ENCODE data around the gene SGPL1. TPM values are rescaled to one million over a fixed set of nuclear protein-coding genes. Genes with fewer than 3 reads are reported as not detected.

SGPL1 gene
- total RNA-seq, 4 donors from 2014 or later: 24.9 to 65.4 (median 61.3) TPM

- DNase-seq: no peak
- Histone ChIP-seq H3K4me3 (no peak overlapping the region), H3K27me3 (no peaks in the 10 kb centered on the region), H3K4me1 (peaks cover 0 to 20% (median 16%) of the 10 kb centered on the region in 4 donors), H3K27ac (no peak overlapping the region), H3K9me3 (no peaks in the 10 kb centered on the region), H3K36me3 (no peaks in the 10 kb centered on the region)
- in situ Hi-C loops (cut with MboI; ENCODE audit: low pct_ligation_motif_present in 1 of 4, low pct_unique_long_range_greater_than_20kb in 1 of 4, low sequenced_read_pairs in 3 of 4) (loop anchor here in 1 of 4 donors (25.0 kb wide), 1 partner anchor 354 kb away; no protein-coding TSS in a partner anchor), intact Hi-C loops (cut with DNase I; ENCODE audit: low total_unique reads) (no loop called here)
- TF ChIP-seq POLR2A (IDR thresholded peaks at IDR 0.05) (no peak), POLR2AphosphoS5 (IDR thresholded peaks at IDR 0.05) (no peak), CTCF (IDR thresholded peaks at IDR 0.05) (no peak), EP300 (IDR thresholded peaks at IDR 0.05; ENCODE audit: low read depth) (no peak)
- 86% methylated on average over 7 of the region's 7 CpGs; no CpG with 5 or more reads in 1 of the 2 donors for WGBS, 2 donors (ENCODE audit: low coverage in 1 of 2)
Observed at GRCh38 chr10:70890917-70891431, 75.2 kb downstream of the SGPL1 start.

- intact Hi-C loops (cut with DNase I; ENCODE audit: low total_unique reads): no loop called here
- no peak overlapping the region for H3K27ac ChIP-seq
- 60 to 100% methylated on average over 1 of the region's 1 CpG for WGBS, 2 donors (ENCODE audit: low coverage in 1 of 2)
- TF ChIP-seq CTCF (IDR thresholded peaks at IDR 0.05): no peak
- no peak for TF ChIP-seq EP300 (IDR thresholded peaks at IDR 0.05; ENCODE audit: low read depth)
- TF ChIP-seq POLR2A (IDR thresholded peaks at IDR 0.05): no peak
- no peak for TF ChIP-seq POLR2AphosphoS5 (IDR thresholded peaks at IDR 0.05)
- peaks cover 0 to 20% (median 16%) of the 10 kb centered on the region in 4 donors for H3K4me1 ChIP-seq
- DNase-seq: no peak
- no peak overlapping the region for H3K4me3 ChIP-seq
- H3K9me3 ChIP-seq: no peaks in the 10 kb centered on the region
- no peaks in the 10 kb centered on the region for H3K27me3 ChIP-seq
- H3K36me3 ChIP-seq: no peaks in the 10 kb centered on the region
- in situ Hi-C loops (cut with MboI; ENCODE audit: low pct_ligation_motif_present in 1 of 4, low pct_unique_long_range_greater_than_20kb in 1 of 4, low sequenced_read_pairs in 3 of 4): loop anchor here in 1 of 4 donors (25.0 kb wide), 1 partner anchor 354 kb away; no protein-coding TSS in a partner anchor
Observed at GRCh38 chr10:70891627-70892026, 75.9 kb downstream of the SGPL1 start.

- H3K4me3 ChIP-seq: no peak overlapping the region
- peaks cover 0 to 10% (median 9%) of the 10 kb centered on the region in 4 donors for H3K4me1 ChIP-seq
- H3K36me3 ChIP-seq: no peaks in the 10 kb centered on the region
- H3K9me3 ChIP-seq: no peaks in the 10 kb centered on the region
- no peaks in the 10 kb centered on the region for H3K27me3 ChIP-seq
- in situ Hi-C loops (cut with MboI; ENCODE audit: low pct_ligation_motif_present in 1 of 4, low pct_unique_long_range_greater_than_20kb in 1 of 4, low sequenced_read_pairs in 3 of 4) (loop anchor here in 1 of 4 donors (25.0 kb wide), 1 partner anchor 355 kb away; no protein-coding TSS in a partner anchor), intact Hi-C loops (cut with DNase I; ENCODE audit: low total_unique reads) (no loop called here)
- WGBS, 2 donors (ENCODE audit: low coverage in 1 of 2): 89 to 93% methylated on average over 1 to 4 of the region's 4 CpGs
- no peak overlapping the region for H3K27ac ChIP-seq
- TF ChIP-seq EP300 (IDR thresholded peaks at IDR 0.05; ENCODE audit: low read depth): no peak
- TF ChIP-seq POLR2AphosphoS5 (IDR thresholded peaks at IDR 0.05): no peak
- no peak for TF ChIP-seq POLR2A (IDR thresholded peaks at IDR 0.05)
- TF ChIP-seq CTCF (IDR thresholded peaks at IDR 0.05): no peak
- no peak for DNase-seq
Observed at GRCh38 chr10:70892631-70893030, 76.9 kb downstream of the SGPL1 start.

GRCh38 chr10:70893227-70894006 lies 77.7 kb downstream of the SGPL1 start:
- in situ Hi-C loops (cut with MboI; ENCODE audit: low pct_ligation_motif_present in 1 of 4, low pct_unique_long_range_greater_than_20kb in 1 of 4, low sequenced_read_pairs in 3 of 4): loop anchor here in 1 of 4 donors (25.0 kb wide), 1 partner anchor 356 kb away; no protein-coding TSS in a partner anchor

More at GRCh38 chr10:70893227-70894006, 77.7 kb downstream of the SGPL1 start:
- WGBS, 2 donors (ENCODE audit: low coverage in 1 of 2): 80 to 86% methylated on average over 1 to 10 of the region's 10 CpGs
- H3K4me3 ChIP-seq: no peak overlapping the region
- intact Hi-C loops (cut with DNase I; ENCODE audit: low total_unique reads): no loop called here
- H3K36me3 ChIP-seq: no peaks in the 10 kb centered on the region
- no peak for DNase-seq
- no peaks in the 10 kb centered on the region for H3K27me3 ChIP-seq
- no peak overlapping the region for H3K27ac ChIP-seq
- H3K4me1 ChIP-seq: peaks cover 0 to 10% (median 8%) of the 10 kb centered on the region in 4 donors
- H3K9me3 ChIP-seq: no peaks in the 10 kb centered on the region
- no peak for TF ChIP-seq POLR2A (IDR thresholded peaks at IDR 0.05)
- no peak for TF ChIP-seq CTCF (IDR thresholded peaks at IDR 0.05)
- TF ChIP-seq EP300 (IDR thresholded peaks at IDR 0.05; ENCODE audit: low read depth): no peak
- no peak for TF ChIP-seq POLR2AphosphoS5 (IDR thresholded peaks at IDR 0.05)
